ENCODE results near the gene CHD3.
A peak's percentile ranks its signal among the peaks of the same experiment; 100 is the strongest.

The CHD3 gene

GRCh38 chr17:7887482-7888183, 956 bp upstream of the CHD3 start:
- no peak for TF ChIP-seq CTCF (IDR thresholded peaks at IDR 0.05; ENCODE audit: insufficient read depth, low read depth, low read length, missing control alignments)
- DNase-seq (ENCODE audit: low read depth): peak; percentile 71
- H3K4me3 ChIP-seq (ENCODE audit: low read depth, low read length): peak overlapping the region; percentile 71

DNA sequence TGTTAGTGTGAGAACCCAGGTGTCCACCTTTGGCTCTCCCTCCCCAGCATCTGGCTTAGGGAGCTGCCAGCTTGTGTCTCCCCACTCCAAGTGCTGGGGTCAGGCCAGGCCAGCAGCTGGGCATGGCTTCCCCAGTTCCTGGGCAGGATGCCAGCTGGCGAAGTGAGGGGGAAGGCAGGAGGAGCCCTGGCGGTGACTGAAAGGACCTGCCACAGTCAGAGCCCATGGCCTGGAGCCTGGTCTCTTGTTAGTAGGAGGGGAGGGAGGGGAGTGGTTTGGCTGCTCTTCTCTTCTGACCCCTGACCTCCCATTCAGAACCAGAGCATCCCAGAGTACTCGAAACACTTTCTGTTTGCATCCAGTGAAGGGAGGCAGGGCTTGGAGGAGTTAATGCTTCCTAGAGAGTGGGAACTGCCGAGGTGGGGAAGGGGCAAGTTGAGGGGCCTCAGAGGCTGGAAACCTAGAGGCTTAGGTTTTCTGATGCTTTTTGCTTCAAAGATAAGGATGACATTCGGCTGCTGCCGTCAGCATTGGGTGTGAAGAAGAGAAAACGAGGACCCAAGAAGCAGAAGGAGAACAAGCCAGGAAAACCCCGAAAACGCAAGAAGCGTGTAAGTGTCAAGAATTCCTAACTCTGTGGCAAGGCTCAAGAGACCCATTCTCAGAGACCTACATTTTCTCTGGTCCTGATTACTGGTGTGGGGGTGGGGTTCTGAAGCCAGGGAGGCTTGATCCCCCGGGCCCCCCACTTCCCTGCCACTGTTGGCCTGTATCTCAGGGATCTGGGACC, 772 bp downstream of the CHD3 start:
- no peak overlapping the region for H3K4me3 ChIP-seq (ENCODE audit: low read depth, low read length)
- DNase-seq (ENCODE audit: low read depth): peak; percentile 45
- TF ChIP-seq CTCF (IDR thresholded peaks at IDR 0.05; ENCODE audit: insufficient read depth, low read depth, low read length, missing control alignments): no peak

DNA sequence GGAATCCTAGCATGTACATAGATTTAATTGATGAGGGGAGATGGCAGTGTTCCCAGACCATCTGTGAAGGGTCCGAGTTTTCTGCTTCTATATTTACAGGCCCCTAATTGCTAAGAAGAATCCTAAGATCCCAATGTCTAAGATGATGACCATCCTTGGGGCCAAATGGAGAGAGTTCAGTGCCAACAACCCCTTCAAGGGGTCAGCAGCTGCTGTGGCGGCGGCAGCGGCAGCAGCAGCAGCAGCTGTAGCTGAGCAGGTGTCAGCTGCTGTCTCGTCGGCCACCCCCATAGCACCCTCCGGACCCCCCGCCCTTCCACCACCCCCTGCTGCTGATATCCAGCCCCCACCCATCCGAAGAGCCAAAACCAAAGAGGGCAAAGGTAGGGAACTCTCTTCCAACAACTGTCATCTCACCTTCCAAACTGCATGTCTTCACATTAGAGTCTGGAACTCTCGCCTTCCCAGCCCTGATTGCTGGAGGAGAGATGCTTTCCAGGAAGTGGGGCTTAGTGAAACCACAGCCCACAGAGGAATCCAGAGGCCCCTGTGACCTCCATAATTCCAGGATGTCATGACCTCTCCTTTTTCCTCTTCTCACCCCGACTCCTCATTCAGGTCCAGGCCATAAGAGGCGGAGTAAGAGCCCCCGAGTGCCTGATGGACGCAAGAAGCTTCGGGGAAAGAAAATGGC, 4.7 kb downstream of the CHD3 start:
- no peak for TF ChIP-seq CTCF (IDR thresholded peaks at IDR 0.05; ENCODE audit: insufficient read depth, low read depth, low read length, missing control alignments)
- no peak overlapping the region for H3K4me3 ChIP-seq (ENCODE audit: low read depth, low read length)
- no peak for DNase-seq (ENCODE audit: low read depth)

DNA sequence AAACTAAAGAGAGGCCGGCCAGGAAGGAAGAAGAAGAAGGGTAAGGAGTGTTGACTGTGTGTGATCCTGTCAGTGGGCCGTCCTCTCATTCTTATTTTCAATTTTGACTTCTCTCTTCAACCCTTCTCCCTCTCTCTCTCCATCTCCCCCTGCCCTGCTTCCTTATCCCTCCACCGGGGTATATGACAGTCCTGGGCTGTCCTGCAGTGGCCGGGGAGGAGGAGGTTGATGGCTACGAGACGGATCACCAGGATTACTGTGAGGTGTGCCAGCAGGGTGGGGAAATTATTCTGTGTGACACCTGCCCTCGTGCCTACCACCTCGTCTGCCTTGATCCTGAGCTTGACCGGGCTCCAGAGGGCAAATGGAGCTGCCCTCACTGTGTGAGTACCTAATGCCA, 5.6 kb downstream of the CHD3 start:
- TF ChIP-seq CTCF (IDR thresholded peaks at IDR 0.05; ENCODE audit: insufficient read depth, low read depth, low read length, missing control alignments): no peak
- H3K4me3 ChIP-seq (ENCODE audit: low read depth, low read length): no peak overlapping the region
- no peak for DNase-seq (ENCODE audit: low read depth)

- no peak overlapping the region for H3K4me3 ChIP-seq (ENCODE audit: low read depth, low read length)
- DNase-seq (ENCODE audit: low read depth): no peak
- no peak for TF ChIP-seq CTCF (IDR thresholded peaks at IDR 0.05; ENCODE audit: insufficient read depth, low read depth, low read length, missing control alignments)
Measured at GRCh38 chr17:7894866-7895265, 6.3 kb downstream of the CHD3 start.

GRCh38 chr17:7897090-7897489, 8.5 kb downstream of the CHD3 start:
- TF ChIP-seq CTCF (IDR thresholded peaks at IDR 0.05; ENCODE audit: insufficient read depth, low read depth, low read length, missing control alignments): no peak

More at GRCh38 chr17:7897090-7897489, 8.5 kb downstream of the CHD3 start:
- no peak for DNase-seq (ENCODE audit: low read depth)
- no peak overlapping the region for H3K4me3 ChIP-seq (ENCODE audit: low read depth, low read length)

Measured in GM12865 (cell line).